Measurements from ENCODE around the gene SLC25A28.

Gene SLC25A28

DNA sequence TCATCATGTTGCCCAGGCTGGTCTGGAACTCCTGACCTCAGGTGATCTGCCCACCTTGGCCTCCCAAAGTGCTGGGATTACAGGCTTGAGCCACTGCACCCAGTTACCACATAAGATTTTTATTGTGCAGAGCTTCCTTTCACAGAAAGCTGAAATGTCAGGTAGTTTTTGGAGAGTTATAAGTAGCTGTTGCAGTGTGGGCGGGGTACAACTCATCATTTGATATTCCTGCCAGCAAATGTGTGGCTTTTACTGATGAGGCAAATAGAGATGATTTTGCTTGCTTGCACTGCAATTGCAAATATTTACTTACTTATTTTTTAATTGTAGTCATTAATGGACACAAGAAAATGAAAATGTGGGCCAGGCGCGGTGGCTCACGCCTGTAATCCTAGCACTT is 55.1 kb downstream of the SLC25A28 start:
- H3K4me1 ChIP-seq (ENCODE audit: insufficient read depth, poor library complexity, severe bottlenecking) = no peaks in the 10 kb centered on the region
- no peak for TF ChIP-seq CTCF (IDR thresholded peaks at IDR 0.05; ENCODE audit: poor library complexity, severe bottlenecking)
- H3K27ac ChIP-seq (ENCODE audit: poor library complexity, severe bottlenecking) = no peak overlapping the region
- no peak for ATAC-seq (ENCODE audit: low read depth)
- DNase-seq (ENCODE audit: low spot score) = no peak
- H3K9me3 ChIP-seq (ENCODE audit: severe bottlenecking) = no peaks in the 10 kb centered on the region
- H3K36me3 ChIP-seq (ENCODE audit: low read depth) = no peaks in the 10 kb centered on the region
- no peaks in the 10 kb centered on the region for H3K27me3 ChIP-seq (ENCODE audit: insufficient read depth, poor library complexity, severe bottlenecking)
- H3K4me3 ChIP-seq (ENCODE audit: severe bottlenecking) = no peak overlapping the region

- no peak overlapping the region for H3K27ac ChIP-seq (ENCODE audit: poor library complexity, severe bottlenecking)
- ATAC-seq (ENCODE audit: low read depth) (no peak), DNase-seq (ENCODE audit: low spot score) (no peak)
- no peaks in the 10 kb centered on the region for H3K36me3 ChIP-seq (ENCODE audit: low read depth)
- no peaks in the 10 kb centered on the region for H3K9me3 ChIP-seq (ENCODE audit: severe bottlenecking)
- no peaks in the 10 kb centered on the region for H3K27me3 ChIP-seq (ENCODE audit: insufficient read depth, poor library complexity, severe bottlenecking)
- H3K4me3 ChIP-seq (ENCODE audit: severe bottlenecking) = no peak overlapping the region
- TF ChIP-seq CTCF (IDR thresholded peaks at IDR 0.05; ENCODE audit: poor library complexity, severe bottlenecking) = no peak
- no peaks in the 10 kb centered on the region for H3K4me1 ChIP-seq (ENCODE audit: insufficient read depth, poor library complexity, severe bottlenecking)
Measured at GRCh38 chr10:99564361-99564760, 55.9 kb downstream of the SLC25A28 start.

DNA sequence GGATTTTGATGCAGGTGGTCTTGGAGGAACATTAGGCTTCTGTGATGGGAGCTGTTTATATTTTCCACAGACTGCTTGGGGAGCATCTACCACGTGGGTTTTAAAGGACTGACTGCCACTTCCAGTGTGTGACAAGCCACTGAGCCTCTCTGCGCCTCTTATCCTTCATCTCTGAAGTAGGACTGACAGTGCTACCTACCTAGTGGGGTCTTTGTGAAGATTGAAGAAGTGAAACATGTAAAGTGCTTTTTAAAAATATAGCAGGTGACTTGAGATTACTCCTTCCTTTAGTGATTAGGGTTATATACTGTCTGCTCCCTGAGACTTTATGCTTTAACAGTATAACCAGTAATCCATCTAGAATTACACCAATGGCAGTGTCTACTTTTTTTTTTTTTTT is 57.6 kb downstream of the SLC25A28 start:
- no peaks in the 10 kb centered on the region for H3K36me3 ChIP-seq (ENCODE audit: low read depth)
- no peak for TF ChIP-seq CTCF (IDR thresholded peaks at IDR 0.05; ENCODE audit: poor library complexity, severe bottlenecking)
- H3K4me1 ChIP-seq (ENCODE audit: insufficient read depth, poor library complexity, severe bottlenecking) = no peaks in the 10 kb centered on the region
- no peak overlapping the region for H3K4me3 ChIP-seq (ENCODE audit: severe bottlenecking)
- no peaks in the 10 kb centered on the region for H3K9me3 ChIP-seq (ENCODE audit: severe bottlenecking)
- no peak overlapping the region for H3K27ac ChIP-seq (ENCODE audit: poor library complexity, severe bottlenecking)
- no peak for ATAC-seq (ENCODE audit: low read depth)
- DNase-seq (ENCODE audit: low spot score) = no peak
- no peaks in the 10 kb centered on the region for H3K27me3 ChIP-seq (ENCODE audit: insufficient read depth, poor library complexity, severe bottlenecking)
